ENCODE results near the gene HMGXB3. TPM values are rescaled to one million over a fixed set of nuclear protein-coding genes. Genes with fewer than 3 reads are reported as not detected.

The HMGXB3 gene
- total RNA-seq, 1 donor from 2014 or later: 23.1 TPM

DNA sequence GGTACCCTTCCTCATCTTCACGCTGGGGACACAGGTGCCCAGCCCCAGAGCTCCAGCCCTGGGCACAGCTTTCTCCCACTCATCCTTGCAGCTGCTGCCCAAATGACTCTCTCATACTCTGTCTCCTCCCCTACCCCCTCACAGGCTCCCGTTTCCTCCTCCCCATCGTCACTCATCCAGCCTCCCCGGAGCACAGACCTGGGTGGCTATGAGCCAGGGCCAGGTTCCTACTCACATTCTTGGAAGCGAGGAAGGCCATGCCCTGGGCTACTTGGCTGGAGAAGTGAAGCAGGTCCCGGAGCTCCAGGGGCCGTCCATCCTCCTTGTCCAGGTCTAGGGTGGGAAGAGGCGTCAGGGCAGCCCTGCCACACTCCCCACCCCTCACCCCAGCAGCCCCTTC, 56.5 kb downstream of the HMGXB3 start:
- H3K4me1 Mint-ChIP-seq: peaks cover 14% of the 10 kb centered on the region
- H3K36me3 ChIP-seq: no peaks in the 10 kb centered on the region
- H3F3A ChIP-seq (ENCODE audit: low read depth): no peaks in the 10 kb centered on the region
- no peak overlapping the region for H2AFZ ChIP-seq (replicated peaks)
- H3K4me3 Mint-ChIP-seq: no peak overlapping the region
- no peak for TF ChIP-seq EZH2 (IDR thresholded peaks at IDR 0.05)
- TF ChIP-seq EZH2phosphoT487 (IDR thresholded peaks at IDR 0.05): no peak
- TF ChIP-seq, protein P1, sequence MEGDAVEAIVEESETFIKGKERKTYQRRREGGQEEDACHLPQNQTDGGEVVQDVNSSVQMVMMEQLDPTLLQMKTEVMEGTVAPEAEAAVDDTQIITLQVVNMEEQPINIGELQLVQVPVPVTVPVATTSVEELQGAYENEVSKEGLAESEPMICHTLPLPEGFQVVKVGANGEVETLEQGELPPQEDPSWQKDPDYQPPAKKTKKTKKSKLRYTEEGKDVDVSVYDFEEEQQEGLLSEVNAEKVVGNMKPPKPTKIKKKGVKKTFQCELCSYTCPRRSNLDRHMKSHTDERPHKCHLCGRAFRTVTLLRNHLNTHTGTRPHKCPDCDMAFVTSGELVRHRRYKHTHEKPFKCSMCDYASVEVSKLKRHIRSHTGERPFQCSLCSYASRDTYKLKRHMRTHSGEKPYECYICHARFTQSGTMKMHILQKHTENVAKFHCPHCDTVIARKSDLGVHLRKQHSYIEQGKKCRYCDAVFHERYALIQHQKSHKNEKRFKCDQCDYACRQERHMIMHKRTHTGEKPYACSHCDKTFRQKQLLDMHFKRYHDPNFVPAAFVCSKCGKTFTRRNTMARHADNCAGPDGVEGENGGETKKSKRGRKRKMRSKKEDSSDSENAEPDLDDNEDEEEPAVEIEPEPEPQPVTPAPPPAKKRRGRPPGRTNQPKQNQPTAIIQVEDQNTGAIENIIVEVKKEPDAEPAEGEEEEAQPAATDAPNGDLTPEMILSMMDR (IDR thresholded peaks at IDR 0.05): no peak
- no peaks in the 10 kb centered on the region for H3K79me2 ChIP-seq (ENCODE audit: low read depth)
- no peaks in the 10 kb centered on the region for H3K9me3 Mint-ChIP-seq
- no peak overlapping the region for H3K9ac ChIP-seq
- no peak for DNase-seq (ENCODE audit: low spot score)
- no peak overlapping the region for H3K4me2 ChIP-seq
- H4K20me1 ChIP-seq (ENCODE audit: low read depth): no peaks in the 10 kb centered on the region
- H3K27ac Mint-ChIP-seq: no peak overlapping the region
- no peak overlapping the region for H3K4me3 ChIP-seq
- peaks cover 10% of the 10 kb centered on the region for H3K27me3 Mint-ChIP-seq (ENCODE audit: insufficient read depth, low read depth)
- H3K36me3 Mint-ChIP-seq: peaks cover 1% of the 10 kb centered on the region
- no peak overlapping the region for H3K27ac ChIP-seq
- H3K9me3 ChIP-seq (ENCODE audit: low read depth): no peaks in the 10 kb centered on the region
- H3K4me1 ChIP-seq: peaks cover 5% of the 10 kb centered on the region
- H3K27me3 ChIP-seq: no peaks in the 10 kb centered on the region

DNA sequence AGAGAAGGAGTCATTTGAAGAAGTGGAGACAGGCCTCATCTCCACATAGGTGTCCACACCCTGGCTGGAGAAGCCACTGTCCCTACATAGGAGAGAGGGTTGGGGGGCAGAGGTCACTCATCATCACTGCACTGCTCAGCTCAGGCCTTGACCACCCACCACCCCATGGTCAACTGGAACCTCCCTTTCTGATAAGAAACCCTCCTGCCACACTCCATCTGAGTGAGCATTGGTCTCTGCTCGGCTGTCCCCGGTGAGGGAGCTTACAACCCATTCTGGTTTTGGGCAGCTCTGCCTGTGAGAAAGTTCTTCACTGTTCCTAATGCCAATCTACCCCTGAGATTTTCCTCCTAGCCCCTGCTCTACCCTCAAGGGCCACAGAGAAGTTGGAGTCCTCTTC, 57.0 kb downstream of the HMGXB3 start:
- TF ChIP-seq, protein P1 (IDR thresholded peaks at IDR 0.05): no peak
- no peak for TF ChIP-seq EZH2phosphoT487 (IDR thresholded peaks at IDR 0.05)
- no peak for TF ChIP-seq EZH2 (IDR thresholded peaks at IDR 0.05)
- H3K4me2 ChIP-seq: no peak overlapping the region

DNA sequence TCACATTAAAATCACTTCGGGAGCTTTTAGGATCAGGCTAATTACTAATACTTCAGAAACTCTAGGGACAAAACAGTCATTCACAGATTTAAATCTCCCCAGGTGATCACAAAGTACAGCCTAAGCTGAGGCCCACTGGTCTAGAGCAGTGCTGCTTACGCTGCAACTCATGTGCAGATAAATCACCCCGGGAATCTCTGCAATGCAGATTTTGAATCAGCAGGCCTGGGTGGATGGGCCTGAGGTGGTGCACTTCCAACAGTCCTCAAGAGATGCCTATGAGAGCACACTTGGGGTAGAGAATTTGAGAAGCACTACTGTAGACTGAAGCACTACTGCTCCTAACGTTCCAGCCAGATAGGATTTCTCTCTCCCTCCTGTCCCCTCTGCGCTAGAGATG, 57.5 kb downstream of the HMGXB3 start:
- no peaks in the 10 kb centered on the region for H3K9me3 ChIP-seq (ENCODE audit: low read depth)
- no peak overlapping the region for H3K4me2 ChIP-seq
- H3K27ac ChIP-seq: no peak overlapping the region
- no peak for DNase-seq (ENCODE audit: low spot score)
- H3K27me3 Mint-ChIP-seq (ENCODE audit: insufficient read depth, low read depth): peaks cover 10% of the 10 kb centered on the region
- TF ChIP-seq EZH2 (IDR thresholded peaks at IDR 0.05) (no peak), EZH2phosphoT487 (IDR thresholded peaks at IDR 0.05) (no peak)
- TF ChIP-seq, protein P1 (IDR thresholded peaks at IDR 0.05): no peak
- H4K20me1 ChIP-seq (ENCODE audit: low read depth): no peaks in the 10 kb centered on the region
- H3K36me3 ChIP-seq: no peaks in the 10 kb centered on the region
- H3K79me2 ChIP-seq (ENCODE audit: low read depth): no peaks in the 10 kb centered on the region
- H3K4me1 ChIP-seq: peaks cover 5% of the 10 kb centered on the region
- no peak overlapping the region for H3K9ac ChIP-seq
- H3F3A ChIP-seq (ENCODE audit: low read depth): no peaks in the 10 kb centered on the region
- peaks cover 14% of the 10 kb centered on the region for H3K4me1 Mint-ChIP-seq
- H3K27me3 ChIP-seq: no peaks in the 10 kb centered on the region
- H3K36me3 Mint-ChIP-seq: no peaks in the 10 kb centered on the region
- H3K27ac Mint-ChIP-seq: peak overlapping the region; percentile 40
- no peak overlapping the region for H3K4me3 ChIP-seq
- H2AFZ ChIP-seq (replicated peaks): peak overlapping the region; percentile 1
- H3K9me3 Mint-ChIP-seq: no peaks in the 10 kb centered on the region
- no peak overlapping the region for H3K4me3 Mint-ChIP-seq

More for the DNA sequence above, 57.0 kb downstream of the HMGXB3 start:
- H3K4me1 Mint-ChIP-seq: peaks cover 14% of the 10 kb centered on the region
- peak overlapping the region; percentile 9 for H3K27ac Mint-ChIP-seq
- peaks cover 1% of the 10 kb centered on the region for H3K36me3 Mint-ChIP-seq
- H3K79me2 ChIP-seq (ENCODE audit: low read depth): no peaks in the 10 kb centered on the region
- H3K4me3 Mint-ChIP-seq: no peak overlapping the region
- no peaks in the 10 kb centered on the region for H3K9me3 Mint-ChIP-seq
- no peak for DNase-seq (ENCODE audit: low spot score)
- H2AFZ ChIP-seq (replicated peaks): peak overlapping the region; percentile 1
- no peaks in the 10 kb centered on the region for H3K36me3 ChIP-seq
- H3K27me3 Mint-ChIP-seq (ENCODE audit: insufficient read depth, low read depth): peaks cover 10% of the 10 kb centered on the region
- no peak overlapping the region for H3K27ac ChIP-seq
- no peak overlapping the region for H3K4me3 ChIP-seq
- H3K27me3 ChIP-seq: no peaks in the 10 kb centered on the region
- H3K4me1 ChIP-seq: peaks cover 5% of the 10 kb centered on the region
- no peak overlapping the region for H3K9ac ChIP-seq
- no peaks in the 10 kb centered on the region for H3F3A ChIP-seq (ENCODE audit: low read depth)
- no peaks in the 10 kb centered on the region for H3K9me3 ChIP-seq (ENCODE audit: low read depth)
- no peaks in the 10 kb centered on the region for H4K20me1 ChIP-seq (ENCODE audit: low read depth)

Data from neural progenitor cell (in vitro differentiated cells).